AG08396 (cell line): ENCODE measurements around the gene PET117.
A peak's percentile ranks its signal among the peaks of the same experiment; 100 is the strongest.
"Not testable (repeated sequence)": the region's sequence is repeated elsewhere in the genome, so short reads cannot be mapped to it uniquely, and the experiment has no call there.

Experiments used
- DNase-seq: peaks from one replicate; pipeline ENCODE4 v3.0.0; 2012; ENCODE audit warnings: low spot score, mixed read lengths

PET117 gene

GRCh38 chr20:18137412-18138265 is at the start of gene PET117, which contains the start of gene KAT14:
Gene PET117 (plus strand): TSS chr20:18137863. CDS start chr20:18137956, 93 bp downstream.
Gene KAT14 (plus strand): TSS chr20:18137863. CDS start chr20:18142661, 4,798 bp downstream.
- DNase-seq: peak; percentile 93

GRCh38 chr20:18088298-18088697 is 49.4 kb upstream of the PET117 start:
- not testable (repeated sequence) for DNase-seq

- not testable (repeated sequence) for DNase-seq
Measured at GRCh38 chr20:18088841-18089240, 48.8 kb upstream of the PET117 start.

- DNase-seq: no peak
Measured at GRCh38 chr20:18090044-18090443, 47.6 kb upstream of the PET117 start.

GRCh38 chr20:18090477-18090876 is 47.2 kb upstream of the PET117 start:
- DNase-seq: no peak

- DNase-seq: no peak
Measured at GRCh38 chr20:18091623-18092022, 46.0 kb upstream of the PET117 start.

- no peak for DNase-seq
Measured at GRCh38 chr20:18092890-18093289, 44.8 kb upstream of the PET117 start.

- DNase-seq: no peak
Measured at GRCh38 chr20:18093388-18093787, 44.3 kb upstream of the PET117 start.

GRCh38 chr20:18094191-18094590 is 43.5 kb upstream of the PET117 start:
- no peak for DNase-seq

- not testable (repeated sequence) for DNase-seq
Measured at GRCh38 chr20:18100569-18100968, 37.1 kb upstream of the PET117 start.

- no peak for DNase-seq
Measured at GRCh38 chr20:18101125-18101810, 36.4 kb upstream of the PET117 start.

GRCh38 chr20:18103497-18103896 is 34.2 kb upstream of the PET117 start:
- no peak for DNase-seq

- no peak for DNase-seq
Measured at GRCh38 chr20:18108326-18108725, 29.3 kb upstream of the PET117 start.

- not testable (repeated sequence) for DNase-seq
Measured at GRCh38 chr20:18128574-18128973, 9.1 kb upstream of the PET117 start.

- no peak for DNase-seq
Measured at GRCh38 chr20:18132663-18133062, 5.0 kb upstream of the PET117 start.

- DNase-seq: no peak
Measured at GRCh38 chr20:18133962-18134361, 3.7 kb upstream of the PET117 start.

GRCh38 chr20:18138266-18138582 is 561 bp downstream of the PET117 start:
- no peak for DNase-seq

- DNase-seq: no peak
Measured at GRCh38 chr20:18138639-18139583, 1.2 kb downstream of the PET117 start.

- DNase-seq: no peak
Measured at GRCh38 chr20:18139832-18140231, 2.2 kb downstream of the PET117 start.

GRCh38 chr20:18144541-18145099 is 7.0 kb downstream of the PET117 start:
- DNase-seq: no peak

GRCh38 chr20:18154342-18154741 is 16.7 kb downstream of the PET117 start:
- no peak for DNase-seq

GRCh38 chr20:18156045-18156444 is 18.4 kb downstream of the PET117 start:
- no peak for DNase-seq
